K562 (cell line): ENCODE results near the gene IMMP2L. TPM values are rescaled to one million over a fixed set of nuclear protein-coding genes. Genes with fewer than 3 reads are reported as not detected.

Experiments used
- ATAC-seq: fragments of 200-7000 bp; cut with Tn5 transposase; 3 replicates; pipeline ENCODE4 v1.9.1; 2020; ENCODE audit warnings: moderate library complexity
- BruUV-seq: library from RNA; stranded (reverse); fragments of 400-500 nt; replicated peaks from 2 replicates; lab custom pipeline; 2021; lab: Mats Ljungman, UMichigan
- CTCF ChIA-PET: fragments of 300-600 bp; formaldehyde crosslinking; extraction: SDS; loops from one replicate; lab custom pipeline; 2021; ENCODE audit warnings: low intra/inter-chr PET ratio; lab: Yijun Ruan, JAX
- POLR2A ChIA-PET: fragments of 300-600, 350-650 bp; sonication (Branson Sonifier 250); formaldehyde crosslinking; extraction: SDS; loops from one replicate; lab custom pipeline; 2021; ENCODE audit warnings: antibody characterized with exemption, inconsistent platforms; lab: Yijun Ruan, JAX
- DNase-seq, 4 experiments: peaks; one replicate each; pipeline versions ENCODE4 v3.0.0 to v3.0.0-alpha.2; 2011 to 2018; ENCODE audit warnings: low spot score in 3 of 4, mixed read lengths in 3 of 4; ENCODE audit errors: extremely low read depth in 1 of 4
- FAIRE-seq: peaks from 2 replicates; lab custom pipeline; 2011; peaks lifted over from hg19 to GRCh38; lab: Jason Lieb, UNC
- H2AFZ ChIP-seq: 2 replicates; pipeline ENCODE4 v1.6.0; 2011; ENCODE audit warnings: low read depth, low read length, control low read depth, inconsistent platforms
- H3K27ac ChIP-seq: fragments of 200-600 bp; 3 replicates; pipeline ENCODE4 v1.8.0; 2011; ENCODE audit warnings: low read depth, mild to moderate bottlenecking, control low read depth, inconsistent platforms, low read length, moderate library complexity, mixed read lengths; ENCODE audit errors: extremely low read depth
- H3K27me3 ChIP-seq, 2 experiments: fragments of 300-600 bp in 1 of 2; 2 replicates in 1 of 2; 3 replicates in 1 of 2; pipeline versions ENCODE4 v1.6.0 to v1.8.0; 2011; ENCODE audit warnings: inconsistent platforms in 2 of 2, low read length in 2 of 2, mild to moderate bottlenecking in 1 of 2, mixed read lengths in 1 of 2, moderate library complexity in 1 of 2; ENCODE audit not compliant: control insufficient read depth in 2 of 2, insufficient read depth in 2 of 2
- H3K36me3 ChIP-seq: fragments of 300-600 bp; 3 replicates; pipeline ENCODE4 v1.8.0; 2011; ENCODE audit warnings: mild to moderate bottlenecking, low read length, inconsistent platforms; ENCODE audit not compliant: control insufficient read depth, insufficient read depth
- H3K4me1 ChIP-seq, 2 experiments: fragments of 200-600 bp in 1 of 2; replicated peaks in 1 of 2; 2 replicates in 1 of 2; 3 replicates in 1 of 2; pipeline versions ENCODE4 v1.5.1 to v1.8.0; 2011; ENCODE audit warnings: inconsistent platforms in 2 of 2, low read length in 2 of 2, mild to moderate bottlenecking in 1 of 2, mixed read lengths in 1 of 2, moderate library complexity in 1 of 2; ENCODE audit not compliant: control insufficient read depth in 2 of 2, insufficient read depth in 2 of 2
- H3K4me2 ChIP-seq: 2 replicates; pipeline ENCODE4 v1.6.1; 2011; ENCODE audit warnings: low read length, control low read depth, inconsistent platforms, mixed read lengths; ENCODE audit not compliant: insufficient read depth
- H3K4me3 ChIP-seq: fragments of 200-600 bp; sonication (generic), shearing (Covaris generic); 2 replicates; pipeline ENCODE4 v1.5.1; 2016; ENCODE audit warnings: control low read depth, inconsistent platforms
- H3K79me2 ChIP-seq: fragments of 200-600 bp; 3 replicates; pipeline ENCODE4 v1.8.0; 2011; ENCODE audit warnings: low read length, inconsistent platforms; ENCODE audit not compliant: control insufficient read depth, insufficient read depth
- H3K9ac ChIP-seq, 2 experiments: 2 replicates each; pipeline versions ENCODE4 v1.6.0 to v1.6.1; 2011; ENCODE audit warnings: low read depth in 2 of 2, low read length in 2 of 2, control low read depth in 1 of 2, inconsistent platforms in 1 of 2, mild to moderate bottlenecking in 1 of 2, mixed read lengths in 1 of 2; ENCODE audit not compliant: insufficient read depth in 1 of 2
- H3K9me1 ChIP-seq: one replicate; pipeline ENCODE4 v1.6.0; 2011; ENCODE audit warnings: inconsistent platforms, mild to moderate bottlenecking, low read length, moderate library complexity; ENCODE audit not compliant: control insufficient read depth, insufficient read depth
- H3K9me3 ChIP-seq: replicated peaks from 2 replicates; pipeline ENCODE4 v1.5.1; 2011; ENCODE audit warnings: low read depth, low read length, inconsistent platforms; ENCODE audit not compliant: control insufficient read depth, insufficient read depth
- H4K20me1 ChIP-seq: replicated peaks from 2 replicates; pipeline ENCODE4 v1.6.1; 2011; ENCODE audit warnings: low read length, inconsistent platforms, mixed read lengths; ENCODE audit not compliant: control insufficient read depth, insufficient read depth
- ELF4 ChIP-seq: fragments of 450-650 bp; formaldehyde crosslinking; IDR thresholded peaks from 2 replicates; pipeline ENCODE4 v1.4.0; 2022; ENCODE audit warnings: missing genetic modification characterization
- HIVEP1 ChIP-seq: fragments of 250-450 bp; sonication (Bioruptor Pico); IDR thresholded peaks from 2 replicates; pipeline ENCODE4 v1.4.0; 2020; ENCODE audit warnings: mild to moderate bottlenecking
- MAFK ChIP-seq: IDR thresholded peaks from 2 replicates; pipeline ENCODE4 v1.6.1; 2011; ENCODE audit warnings: low read length, improper control_type of control experiment
- MTF1 ChIP-seq: fragments of 250-450 bp; sonication (Bioruptor Pico); IDR thresholded peaks from 2 replicates; pipeline ENCODE4 v1.9.0; 2021; ENCODE audit warnings: moderate library complexity, mild to moderate bottlenecking, inconsistent platforms, borderline replicate concordance
- NFYB ChIP-seq: IDR thresholded peaks from 2 replicates; pipeline ENCODE4 v1.6.1; 2011; ENCODE audit warnings: mild to moderate bottlenecking, moderate library complexity; ENCODE audit not compliant: insufficient read length; ENCODE audit errors: extremely low read depth
- NRF1 ChIP-seq, 2 experiments: fragments of 450-650 bp; IDR thresholded peaks in 1 of 2; conservative IDR thresholded peaks in 1 of 2; 2 replicates each; pipeline ENCODE4 v1.6.1; 2014; ENCODE audit warnings: mild to moderate bottlenecking in 2 of 2
- PRMT5 ChIP-seq: sonication (generic); formaldehyde crosslinking; IDR thresholded peaks from 2 replicates; pipeline ENCODE4 v1.5.0; 2020; ENCODE audit warnings: missing genetic modification reagents
- PYGO2 ChIP-seq: fragments of 450-650 bp; IDR thresholded peaks from 2 replicates; pipeline ENCODE4 v1.6.1; 2016; ENCODE audit warnings: mild to moderate bottlenecking, missing genetic modification characterization, moderate library complexity, missing compliant biosample characterization
- RFX7 ChIP-seq: fragments of 250-450 bp; sonication (Bioruptor Pico); IDR thresholded peaks from 2 replicates; pipeline ENCODE4 v1.5.1; 2021; ENCODE audit warnings: mild to moderate bottlenecking
- SMAD1 ChIP-seq: fragments of 150-350 bp; IDR thresholded peaks from 2 replicates; pipeline ENCODE4 v1.6.1; 2014; ENCODE audit warnings: low read length, low read depth; ENCODE audit not compliant: partially characterized antibody
- ZNF318 ChIP-seq, 2 experiments: fragments of 450-650 bp; IDR thresholded peaks; 2 replicates each; pipeline ENCODE4 v1.6.1; 2016; ENCODE audit warnings: mild to moderate bottlenecking in 2 of 2, borderline replicate concordance in 1 of 2, low read depth in 1 of 2, moderate library complexity in 1 of 2
- ZNF561 ChIP-seq: fragments of 450-650 bp; formaldehyde crosslinking; conservative IDR thresholded peaks from 2 replicates; pipeline ENCODE4 v1.4.0; 2020; ENCODE audit warnings: mild to moderate bottlenecking, moderate library complexity
- ZNF76 ChIP-seq: fragments of 250-450 bp; sonication (Bioruptor Pico); IDR thresholded peaks from 2 replicates; pipeline ENCODE4 v1.4.0; 2020; ENCODE audit warnings: mild to moderate bottlenecking, moderate library complexity, borderline replicate concordance
- ZNF79 ChIP-seq: fragments of 250-450 bp; sonication (Bioruptor Pico); IDR thresholded peaks from 2 replicates; pipeline ENCODE4 v1.4.0; 2020; ENCODE audit warnings: low read depth, mild to moderate bottlenecking, moderate library complexity
- WGBS: fragments of 100-300 bp; shearing (Covaris generic); methylation state at CpG from one replicate; pipeline ENCODE4 v1.1.6; 2016; ENCODE audit warnings: low coverage, mixed read lengths; ENCODE audit not compliant: insufficient coverage; ENCODE audit errors: missing lambda C conversion rate; 5-methylcytosine and 5-hydroxymethylcytosine counted together
- in situ Hi-C: fragments of 300-500 bp; cut with MboI; formaldehyde crosslinking; loops from 4 replicates; pipeline ENCODE4 v1.15.0; 2018; ENCODE audit warnings: inconsistent platforms, mixed read lengths
- intact Hi-C: fragments of 100-400 bp; cut with micrococcal nuclease; formaldehyde crosslinking; loops from 2 replicates; pipeline ENCODE4 v1.14.2; 2022
- polyA plus RNA-seq, 8 experiments: library from polyadenylated mRNA; depleted of rRNA in 4 of 8; stranded (reverse) in 5 of 8; unstranded in 3 of 8; fragments of >200 nt; fragmentation: Nextera tagmentation in 2 of 8; fragmentation: Illumina TruSeq in 1 of 8; extraction: Ambion mirVana in 2 of 8; extraction: Trizol in 1 of 8; gene quantifications; 2 replicates each; pipeline versions ENCODE4 v1.2.1 to v1.2.3, GENCODE V29; 2011 to 2014; ENCODE audit warnings: inconsistent platforms in 1 of 8, missing spikeins in 1 of 8
- total RNA-seq, 7 experiments: library from RNA; depleted of rRNA in 6 of 7; stranded (reverse); fragments of >200 nt in 6 of 7; fragmentation: Illumina TruSeq in 2 of 7; extraction: Trizol in 2 of 7; gene quantifications; 2 replicates each; pipeline versions ENCODE4 v1.2.1 to v1.2.3, GENCODE V29; 2011 to 2021; ENCODE audit warnings: low replicate concordance in 1 of 7

The IMMP2L gene
- total and polyA plus RNA-seq, 9 of the 15 experiments (the other 6 are each of a cell fraction or from before 2014, with no cell fraction given): 29.7 to 116 (median 53.0) TPM

DNA sequence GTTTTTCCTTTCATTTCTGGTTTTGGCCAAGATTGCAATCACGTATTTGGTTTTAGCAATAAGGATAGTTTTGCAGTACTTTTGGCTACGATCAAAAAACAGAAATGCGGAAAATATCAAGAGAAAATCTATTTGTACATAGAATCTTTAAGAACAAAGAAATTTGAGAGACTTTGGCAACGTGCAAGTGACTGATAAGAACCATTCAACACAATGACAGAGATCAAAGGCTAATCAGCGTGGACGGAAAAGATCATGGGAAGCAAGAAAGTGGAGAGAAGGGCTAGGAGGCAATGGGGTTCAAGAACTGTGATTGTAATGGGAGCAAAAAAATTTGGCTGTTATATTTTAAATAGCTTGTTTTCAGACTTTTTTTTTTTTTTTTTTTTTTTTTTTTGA is 487.5 kb downstream of the IMMP2L start:
- Histone ChIP-seq H3K4me3 (no peak overlapping the region), H2AFZ (no peak overlapping the region), H3K4me1 (peaks cover 8 to 16% of the 10 kb centered on the region in 2 experiments; a peak in 4 of 5 replicates), H3K27me3 (no peaks in the 10 kb centered on the region), H3K27ac (peak overlapping the region; percentile 34; the same call in 1 of the 3 replicates), H3K9ac (no peak overlapping the region), H3K79me2 (no peaks in the 10 kb centered on the region), H3K9me3 (no peaks in the 10 kb centered on the region), H3K4me2 (no peak overlapping the region), H4K20me1 (no peaks in the 10 kb centered on the region), H3K9me1 (no peaks in the 10 kb centered on the region), H3K36me3 (no peaks in the 10 kb centered on the region; the same call in 2 of the 3 replicates)
- in situ Hi-C loops (no loop called here), intact Hi-C loops (no loop called here)
- ChIA-PET CTCF (no interaction called here), POLR2A (interaction anchor here (0.6 to 1.5 kb wide), 3 partner anchors 9 to 343 kb away, joined by 3 to 6 read pairs (median 3); no protein-coding TSS in a partner anchor)
- FAIRE-seq (peak; percentile 11), ATAC-seq (peak; percentile 69), DNase-seq (peak in 3 of 4 experiments; percentile 20 to 67 (median 47))
- BruUV-seq: no TSS peak
- 5% methylated on average over 6 of the region's 6 CpGs for WGBS
- TF ChIP-seq PRMT5 (CRISPR knock-in tag): no peak
- TF ChIP-seq PYGO2 (tag): no peak
- TF ChIP-seq ZNF76: no peak
- no peak for TF ChIP-seq ZNF79 (CRISPR knock-in tag)
- no peak for TF ChIP-seq ELF4 (CRISPR knock-in tag)
- no peak for TF ChIP-seq HIVEP1 (CRISPR knock-in tag)
- no peak for TF ChIP-seq NFYB
- 0 out of 4 replicates have a peak, but pooled peaks of 1 of the 2 experiments have one; percentile 33 for TF ChIP-seq ZNF318 (IDR thresholded peaks at IDR 0.05; ENCODE audit: borderline replicate concordance in 1 of 2, low read depth in 1 of 2)
- TF ChIP-seq RFX7 (CRISPR knock-in tag): no peak
- no peak for TF ChIP-seq ZNF561 (CRISPR knock-in tag)
- TF ChIP-seq NRF1 (conservative IDR thresholded peaks at IDR 0.05 in 1 of 2, IDR thresholded peaks at IDR 0.05 in 1 of 2): no peak
- no peak for TF ChIP-seq MTF1
- TF ChIP-seq MAFK: no peak
- no peak for TF ChIP-seq SMAD1
